Measurements from ENCODE around the gene GRID1.

DNA sequence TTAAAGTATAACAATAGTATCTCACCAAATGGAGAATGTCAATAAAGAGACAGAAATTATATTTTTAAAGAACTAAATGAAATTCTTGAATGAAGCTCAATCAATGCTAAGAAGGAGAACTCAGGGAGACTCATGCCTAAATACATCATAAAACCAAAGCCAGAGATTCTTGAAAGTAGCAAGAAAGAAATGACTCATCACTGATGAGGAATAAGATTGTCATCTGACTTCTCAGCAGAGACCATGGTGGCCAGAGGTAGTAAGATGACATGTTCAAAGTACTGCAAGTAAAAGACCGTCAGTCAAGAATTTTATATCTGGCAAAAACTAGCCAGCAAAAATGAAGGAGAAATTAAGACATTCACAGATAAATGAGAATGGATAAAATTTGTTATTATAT, 399.0 kb downstream of the GRID1 start:
- TF ChIP-seq POLR2A (IDR thresholded peaks at IDR 0.05): no peak
- TF ChIP-seq, protein P1, sequence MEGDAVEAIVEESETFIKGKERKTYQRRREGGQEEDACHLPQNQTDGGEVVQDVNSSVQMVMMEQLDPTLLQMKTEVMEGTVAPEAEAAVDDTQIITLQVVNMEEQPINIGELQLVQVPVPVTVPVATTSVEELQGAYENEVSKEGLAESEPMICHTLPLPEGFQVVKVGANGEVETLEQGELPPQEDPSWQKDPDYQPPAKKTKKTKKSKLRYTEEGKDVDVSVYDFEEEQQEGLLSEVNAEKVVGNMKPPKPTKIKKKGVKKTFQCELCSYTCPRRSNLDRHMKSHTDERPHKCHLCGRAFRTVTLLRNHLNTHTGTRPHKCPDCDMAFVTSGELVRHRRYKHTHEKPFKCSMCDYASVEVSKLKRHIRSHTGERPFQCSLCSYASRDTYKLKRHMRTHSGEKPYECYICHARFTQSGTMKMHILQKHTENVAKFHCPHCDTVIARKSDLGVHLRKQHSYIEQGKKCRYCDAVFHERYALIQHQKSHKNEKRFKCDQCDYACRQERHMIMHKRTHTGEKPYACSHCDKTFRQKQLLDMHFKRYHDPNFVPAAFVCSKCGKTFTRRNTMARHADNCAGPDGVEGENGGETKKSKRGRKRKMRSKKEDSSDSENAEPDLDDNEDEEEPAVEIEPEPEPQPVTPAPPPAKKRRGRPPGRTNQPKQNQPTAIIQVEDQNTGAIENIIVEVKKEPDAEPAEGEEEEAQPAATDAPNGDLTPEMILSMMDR (IDR thresholded peaks at IDR 0.05): no peak
